GM23338 (cell line): ENCODE measurements around the gene SF3B4. TPM values are rescaled to one million over a fixed set of nuclear protein-coding genes. Genes with fewer than 3 reads are reported as not detected.

ENCODE experiments used
- ATAC-seq: fragments of 200-7000 bp; cut with Tn5 transposase; 3 replicates; pipeline ENCODE4 v1.9.1; 2020
- DNase-seq: peaks from one replicate; pipeline ENCODE4 v3.0.0-alpha.2; 2015; ENCODE audit warnings: low spot score
- H2AFZ ChIP-seq: fragments of 200-600 bp; sonication (generic); 2 replicates; pipeline ENCODE4 v1.8.0; 2016; ENCODE audit warnings: antibody characterized with exemption, mild to moderate bottlenecking, moderate library complexity
- H3F3A ChIP-seq: fragments of 200-600 bp; sonication (generic); replicated peaks from 2 replicates; pipeline ENCODE4 v1.8.0; 2017; ENCODE audit warnings: antibody characterized with exemption, mixed run types, low read depth
- H3K27ac ChIP-seq: fragments of 200-600 bp; sonication (generic); 2 replicates; pipeline ENCODE4 v1.6.1; 2016; ENCODE audit warnings: low read depth
- H3K27me3 ChIP-seq: fragments of 200-600 bp; sonication (generic); 2 replicates; pipeline ENCODE4 v1.8.0; 2016; ENCODE audit warnings: mild to moderate bottlenecking, mixed run types, moderate library complexity; ENCODE audit not compliant: insufficient read depth
- H3K36me3 ChIP-seq: fragments of 200-600 bp; sonication (generic); 2 replicates; pipeline ENCODE4 v1.8.0; 2016; ENCODE audit warnings: mild to moderate bottlenecking; ENCODE audit not compliant: insufficient read depth
- H3K4me1 ChIP-seq: fragments of 200-600 bp; sonication (generic); 2 replicates; pipeline ENCODE4 v1.8.0; 2016; ENCODE audit warnings: mild to moderate bottlenecking, moderate library complexity; ENCODE audit not compliant: insufficient read depth
- H3K4me2 ChIP-seq: fragments of 200-600 bp; sonication (generic); 2 replicates; pipeline ENCODE4 v1.7.1; 2017; ENCODE audit warnings: mixed run types
- H3K4me3 ChIP-seq: fragments of 200-600 bp; sonication (generic); 2 replicates; pipeline ENCODE4 v1.6.1; 2016; ENCODE audit warnings: mixed run types
- H3K79me2 ChIP-seq: fragments of 200-600 bp; sonication (generic); replicated peaks from 2 replicates; pipeline ENCODE4 v1.8.0; 2017; ENCODE audit warnings: mild to moderate bottlenecking; ENCODE audit not compliant: insufficient read depth
- H3K9me2 ChIP-seq: fragments of 200-600 bp; sonication (generic); 2 replicates; pipeline ENCODE4 v1.8.0; 2017; ENCODE audit not compliant: insufficient read depth
- H4K20me1 ChIP-seq: fragments of 200-600 bp; sonication (generic); replicated peaks from 2 replicates; pipeline ENCODE4 v1.8.0; 2017; ENCODE audit warnings: mild to moderate bottlenecking; ENCODE audit not compliant: insufficient read depth
- H3K27ac Mint-ChIP-seq: 2 replicates; pipeline ENCODE4 v1.8.0; 2020; ENCODE audit warnings: inconsistent platforms, mild to moderate bottlenecking, moderate library complexity, mixed read lengths
- H3K27me3 Mint-ChIP-seq: 3 replicates; pipeline ENCODE4 v1.8.0; 2022; ENCODE audit warnings: low read depth, mild to moderate bottlenecking, moderate library complexity, mixed read lengths, inconsistent platforms; ENCODE audit not compliant: insufficient read depth, poor library complexity
- H3K36me3 Mint-ChIP-seq: 3 replicates; pipeline ENCODE4 v1.8.0; 2021; ENCODE audit warnings: low read depth, mild to moderate bottlenecking, inconsistent platforms, moderate library complexity, mixed read lengths
- H3K4me1 Mint-ChIP-seq: 3 replicates; pipeline ENCODE4 v1.8.0; 2020; ENCODE audit warnings: mild to moderate bottlenecking, inconsistent platforms, mixed read lengths
- H3K4me3 Mint-ChIP-seq: 3 replicates; pipeline ENCODE4 v1.8.0; 2021; ENCODE audit warnings: moderate library complexity, mild to moderate bottlenecking, inconsistent platforms, mixed read lengths
- H3K9me3 Mint-ChIP-seq: 3 replicates; pipeline ENCODE4 v1.8.0; 2020; ENCODE audit warnings: moderate library complexity, mild to moderate bottlenecking, inconsistent platforms, mixed read lengths
- POLR2AphosphoS5 ChIP-seq: IDR thresholded peaks from 2 replicates; pipeline ENCODE4 v1.6.1; 2016; ENCODE audit warnings: antibody characterized with exemption, low read depth
- ZNF114 ChIP-seq: fragments of 250-450 bp; sonication (Bioruptor Pico); IDR thresholded peaks from 2 replicates; pipeline ENCODE4 v1.5.0; 2020; ENCODE audit warnings: mild to moderate bottlenecking, moderate library complexity
- polyA plus RNA-seq: library from polyadenylated mRNA; unstranded; fragments of >200 nt; fragmentation: Nextera tagmentation; extraction: Ambion mirVana; gene quantifications from 2 replicates; pipeline ENCODE4 v1.2.1, GENCODE V29; 2016
- total RNA-seq: library from RNA; depleted of rRNA; stranded (reverse); fragments of >200 nt; shearing (Covaris generic); gene quantifications from 2 replicates; pipeline ENCODE4 v1.2.3, GENCODE V29; 2014
- TF ChIP-seq, protein P1 (sequence below): IDR thresholded peaks from 2 replicates; pipeline ENCODE4 v1.6.1; 2016; ENCODE audit warnings: antibody characterized with exemption
- TF ChIP-seq, protein P2 (sequence below): fragments of 250-450 bp; sonication (Bioruptor Pico); IDR thresholded peaks from 2 replicates; pipeline ENCODE4 v1.5.0; 2020; ENCODE audit warnings: mild to moderate bottlenecking, moderate library complexity

Gene SF3B4
- total and polyA plus RNA-seq, 2 experiments from 2014 or later, result 48.7 to 84.0 TPM

DNA sequence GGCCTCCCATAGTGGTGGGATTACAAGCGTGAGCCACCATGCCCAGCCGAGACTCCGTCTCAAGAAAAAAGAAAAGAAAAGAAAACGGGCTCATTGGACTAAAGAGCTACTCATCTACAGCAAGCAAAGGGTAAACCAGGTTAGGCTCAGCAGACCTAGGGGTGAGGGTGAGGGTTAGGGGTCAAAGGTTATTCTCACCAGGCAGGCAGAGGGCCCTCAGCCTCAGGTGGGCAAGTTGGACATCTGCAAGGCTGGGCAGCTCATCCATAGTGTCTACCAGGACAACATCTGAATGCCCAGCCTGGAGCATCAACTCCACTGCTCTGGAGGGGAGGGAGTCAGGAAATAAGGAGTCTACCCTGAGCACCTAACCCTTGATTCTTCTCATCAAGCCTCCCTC, 5.6 kb upstream of the SF3B4 start (continued):
- TF ChIP-seq, protein P1, sequence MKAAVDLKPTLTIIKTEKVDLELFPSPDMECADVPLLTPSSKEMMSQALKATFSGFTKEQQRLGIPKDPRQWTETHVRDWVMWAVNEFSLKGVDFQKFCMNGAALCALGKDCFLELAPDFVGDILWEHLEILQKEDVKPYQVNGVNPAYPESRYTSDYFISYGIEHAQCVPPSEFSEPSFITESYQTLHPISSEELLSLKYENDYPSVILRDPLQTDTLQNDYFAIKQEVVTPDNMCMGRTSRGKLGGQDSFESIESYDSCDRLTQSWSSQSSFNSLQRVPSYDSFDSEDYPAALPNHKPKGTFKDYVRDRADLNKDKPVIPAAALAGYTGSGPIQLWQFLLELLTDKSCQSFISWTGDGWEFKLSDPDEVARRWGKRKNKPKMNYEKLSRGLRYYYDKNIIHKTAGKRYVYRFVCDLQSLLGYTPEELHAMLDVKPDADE, result no peak

DNA sequence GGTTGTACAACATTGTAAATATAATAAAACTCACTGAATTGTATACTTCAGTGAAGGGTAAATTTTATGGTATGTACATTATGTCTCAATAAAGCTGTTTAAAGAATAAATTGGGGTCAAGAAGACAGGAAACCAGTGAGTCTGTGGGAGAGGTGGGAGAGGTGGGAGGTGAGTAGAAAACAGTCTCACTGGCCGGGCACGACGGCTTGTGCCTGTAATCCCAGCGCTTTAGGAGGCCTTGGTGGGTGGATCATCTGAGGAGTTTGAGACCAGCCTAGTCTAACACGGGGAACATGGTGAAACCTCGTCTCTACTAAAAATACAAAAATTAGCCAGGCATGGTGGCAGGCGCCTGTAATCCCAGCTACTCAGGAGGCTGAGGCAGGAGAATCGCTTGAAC, 4.9 kb upstream of the SF3B4 start:
- Histone ChIP-seq H3K79me2 (peaks cover under 1% of the 10 kb centered on the region; the same call in 1 of the 2 replicates), H2AFZ (no peak overlapping the region), H3F3A (no peaks in the 10 kb centered on the region), H3K4me3 (no peak overlapping the region), H4K20me1 (no peaks in the 10 kb centered on the region), H3K4me1 (peaks cover 25% of the 10 kb centered on the region), H3K9me2 (no peaks in the 10 kb centered on the region), H3K36me3 (no peaks in the 10 kb centered on the region), H3K4me2 (no peak overlapping the region), H3K27me3 (no peaks in the 10 kb centered on the region), H3K27ac (no peak overlapping the region)
- Mint-ChIP-seq H3K4me1 (peaks cover 27% of the 10 kb centered on the region), H3K9me3 (no peaks in the 10 kb centered on the region), H3K27ac (no peak overlapping the region), H3K36me3 (no peaks in the 10 kb centered on the region), H3K27me3 (peaks cover 8% of the 10 kb centered on the region), H3K4me3 (no peak overlapping the region)
- no peak for DNase-seq
- TF ChIP-seq, protein P2, sequence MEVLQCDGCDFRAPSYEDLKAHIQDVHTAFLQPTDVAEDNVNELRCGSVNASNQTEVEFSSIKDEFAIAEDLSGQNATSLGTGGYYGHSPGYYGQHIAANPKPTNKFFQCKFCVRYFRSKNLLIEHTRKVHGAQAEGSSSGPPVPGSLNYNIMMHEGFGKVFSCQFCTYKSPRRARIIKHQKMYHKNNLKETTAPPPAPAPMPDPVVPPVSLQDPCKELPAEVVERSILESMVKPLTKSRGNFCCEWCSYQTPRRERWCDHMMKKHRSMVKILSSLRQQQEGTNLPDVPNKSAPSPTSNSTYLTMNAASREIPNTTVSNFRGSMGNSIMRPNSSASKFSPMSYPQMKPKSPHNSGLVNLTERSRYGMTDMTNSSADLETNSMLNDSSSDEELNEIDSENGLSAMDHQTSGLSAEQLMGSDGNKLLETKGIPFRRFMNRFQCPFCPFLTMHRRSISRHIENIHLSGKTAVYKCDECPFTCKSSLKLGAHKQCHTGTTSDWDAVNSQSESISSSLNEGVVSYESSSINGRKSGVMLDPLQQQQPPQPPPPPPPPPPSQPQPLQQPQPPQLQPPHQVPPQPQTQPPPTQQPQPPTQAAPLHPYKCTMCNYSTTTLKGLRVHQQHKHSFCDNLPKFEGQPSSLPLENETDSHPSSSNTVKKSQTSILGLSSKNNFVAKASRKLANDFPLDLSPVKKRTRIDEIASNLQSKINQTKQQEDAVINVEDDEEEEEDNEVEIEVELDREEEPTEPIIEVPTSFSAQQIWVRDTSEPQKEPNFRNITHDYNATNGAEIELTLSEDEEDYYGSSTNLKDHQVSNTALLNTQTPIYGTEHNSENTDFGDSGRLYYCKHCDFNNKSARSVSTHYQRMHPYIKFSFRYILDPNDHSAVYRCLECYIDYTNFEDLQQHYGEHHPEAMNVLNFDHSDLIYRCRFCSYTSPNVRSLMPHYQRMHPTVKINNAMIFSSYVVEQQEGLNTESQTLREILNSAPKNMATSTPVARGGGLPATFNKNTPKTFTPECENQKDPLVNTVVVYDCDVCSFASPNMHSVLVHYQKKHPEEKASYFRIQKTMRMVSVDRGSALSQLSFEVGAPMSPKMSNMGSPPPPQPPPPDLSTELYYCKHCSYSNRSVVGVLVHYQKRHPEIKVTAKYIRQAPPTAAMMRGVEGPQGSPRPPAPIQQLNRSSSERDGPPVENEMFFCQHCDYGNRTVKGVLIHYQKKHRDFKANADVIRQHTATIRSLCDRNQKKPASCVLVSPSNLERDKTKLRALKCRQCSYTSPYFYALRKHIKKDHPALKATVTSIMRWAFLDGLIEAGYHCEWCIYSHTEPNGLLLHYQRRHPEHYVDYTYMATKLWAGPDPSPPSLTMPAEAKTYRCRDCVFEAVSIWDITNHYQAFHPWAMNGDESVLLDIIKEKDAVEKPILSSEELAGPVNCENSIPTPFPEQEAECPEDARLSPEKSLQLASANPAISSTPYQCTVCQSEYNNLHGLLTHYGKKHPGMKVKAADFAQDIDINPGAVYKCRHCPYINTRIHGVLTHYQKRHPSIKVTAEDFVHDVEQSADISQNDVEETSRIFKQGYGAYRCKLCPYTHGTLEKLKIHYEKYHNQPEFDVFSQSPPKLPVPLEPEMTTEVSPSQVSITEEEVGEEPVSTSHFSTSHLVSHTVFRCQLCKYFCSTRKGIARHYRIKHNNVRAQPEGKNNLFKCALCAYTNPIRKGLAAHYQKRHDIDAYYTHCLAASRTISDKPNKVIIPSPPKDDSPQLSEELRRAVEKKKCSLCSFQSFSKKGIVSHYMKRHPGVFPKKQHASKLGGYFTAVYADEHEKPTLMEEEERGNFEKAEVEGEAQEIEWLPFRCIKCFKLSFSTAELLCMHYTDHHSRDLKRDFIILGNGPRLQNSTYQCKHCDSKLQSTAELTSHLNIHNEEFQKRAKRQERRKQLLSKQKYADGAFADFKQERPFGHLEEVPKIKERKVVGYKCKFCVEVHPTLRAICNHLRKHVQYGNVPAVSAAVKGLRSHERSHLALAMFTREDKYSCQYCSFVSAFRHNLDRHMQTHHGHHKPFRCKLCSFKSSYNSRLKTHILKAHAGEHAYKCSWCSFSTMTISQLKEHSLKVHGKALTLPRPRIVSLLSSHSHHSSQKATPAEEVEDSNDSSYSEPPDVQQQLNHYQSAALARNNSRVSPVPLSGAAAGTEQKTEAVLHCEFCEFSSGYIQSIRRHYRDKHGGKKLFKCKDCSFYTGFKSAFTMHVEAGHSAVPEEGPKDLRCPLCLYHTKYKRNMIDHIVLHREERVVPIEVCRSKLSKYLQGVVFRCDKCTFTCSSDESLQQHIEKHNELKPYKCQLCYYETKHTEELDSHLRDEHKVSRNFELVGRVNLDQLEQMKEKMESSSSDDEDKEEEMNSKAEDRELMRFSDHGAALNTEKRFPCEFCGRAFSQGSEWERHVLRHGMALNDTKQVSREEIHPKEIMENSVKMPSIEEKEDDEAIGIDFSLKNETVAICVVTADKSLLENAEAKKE, result no peak
- TF ChIP-seq ZNF114 (CRISPR knock-in tag) (no peak), POLR2AphosphoS5 (no peak)
- no peak for ATAC-seq
